Measurements from ENCODE around the gene ZBTB42. TPM values are rescaled to one million over a fixed set of nuclear protein-coding genes. Genes with fewer than 3 reads are reported as not detected.

ZBTB42 gene
- 1.5 and 2.2 TPM in 2 replicates for total RNA-seq

DNA sequence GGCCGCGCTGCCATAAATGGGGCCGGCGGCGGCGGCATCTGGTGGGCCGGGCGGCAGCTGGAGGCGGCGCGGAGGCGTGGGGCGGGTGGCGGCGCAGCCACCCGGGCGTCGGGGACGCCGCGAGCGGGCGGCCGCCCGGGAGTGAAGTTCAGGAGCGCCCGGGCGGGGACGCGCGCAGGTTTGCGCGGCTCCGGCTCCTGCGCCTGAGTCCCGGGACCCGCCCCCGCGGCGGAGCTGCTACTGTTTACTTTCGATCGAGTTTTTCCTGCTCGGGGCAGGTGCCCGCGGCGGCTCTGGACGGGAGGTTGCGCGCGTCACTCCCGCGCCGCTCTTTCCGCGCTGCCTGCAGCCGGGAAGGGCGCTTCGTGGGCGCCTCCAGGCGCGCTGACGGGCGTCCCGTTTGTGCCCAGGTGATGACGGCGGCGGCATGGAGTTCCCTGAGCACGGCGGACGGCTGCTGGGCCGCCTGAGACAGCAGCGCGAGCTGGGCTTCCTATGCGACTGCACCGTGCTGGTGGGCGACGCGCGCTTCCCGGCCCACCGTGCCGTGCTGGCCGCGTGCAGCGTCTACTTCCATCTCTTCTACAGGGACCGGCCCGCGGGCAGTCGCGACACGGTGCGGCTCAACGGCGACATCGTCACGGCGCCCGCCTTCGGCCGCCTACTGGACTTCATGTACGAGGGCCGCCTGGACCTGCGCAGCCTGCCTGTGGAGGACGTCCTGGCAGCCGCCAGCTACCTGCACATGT, at the start of gene ZBTB42:
TSS of gene ZBTB42 (plus strand) at position 331 of the 749 bp plus-strand sequence. CDS start at position 428, 97 bp downstream.

GRCh38 chr14:104752735-104753527, 48.0 kb upstream of the ZBTB42 start, which contains the start of gene SIVA1:
Gene SIVA1, plus strand, starts transcription at chr14:104753147. Its CDS starts 55 bp downstream, at chr14:104753202.

GRCh38 chr14:104794993-104795780, 5.7 kb upstream of the ZBTB42 start, which contains the start of gene AKT1:
Gene AKT1, minus strand, starts transcription at chr14:104795748. Its CDS starts 3,105 bp downstream, at chr14:104792643.

Other genes with a start within 250 kb of the ZBTB42 start
- not detected in 2 replicates for gene C14orf180, start 221.3 kb upstream of the ZBTB42 start, total RNA-seq
- 0.52 TPM in 1 of 2 replicates, not detected in the other for gene TMEM179, start 196.3 kb upstream of the ZBTB42 start, total RNA-seq
- gene INF2, start 111.5 kb upstream of the ZBTB42 start, total RNA-seq: 25.5 and 26.4 TPM in 2 replicates
- 6.9 and 9.2 TPM in 2 replicates for gene ADSS1, start 76.9 kb upstream of the ZBTB42 start, total RNA-seq
- 65.9 and 68.1 TPM in 2 replicates for gene SIVA1, start 48.0 kb upstream of the ZBTB42 start, total RNA-seq
- gene AKT1, start 5.4 kb upstream of the ZBTB42 start, total RNA-seq: 144 and 170 TPM in 2 replicates
- 7.1 and 8.2 TPM in 2 replicates for gene CEP170B, start 64.2 kb downstream of the ZBTB42 start, total RNA-seq
- gene PLD4, start 123.8 kb downstream of the ZBTB42 start, total RNA-seq: under 0.01 and 0.09 TPM in 2 replicates
- 137 and 171 TPM in 2 replicates for gene AHNAK2, start 177.3 kb downstream of the ZBTB42 start, total RNA-seq
- gene CLBA1, start 184.7 kb downstream of the ZBTB42 start, total RNA-seq: 5.8 and 6.7 TPM in 2 replicates
- gene CDCA4, start 220.0 kb downstream of the ZBTB42 start, total RNA-seq: 7.3 and 8.9 TPM in 2 replicates

Measured in bronchial smooth muscle cell (primary cell).